ENCODE measurements around the gene TECPR2. TPM values are rescaled to one million over a fixed set of nuclear protein-coding genes. Genes with fewer than 3 reads are reported as not detected.
A peak's percentile ranks its signal among the peaks of the same experiment; 100 is the strongest.

The TECPR2 gene
- total RNA-seq, 1 experiment from 2014 or later, result 12.2 TPM

DNA sequence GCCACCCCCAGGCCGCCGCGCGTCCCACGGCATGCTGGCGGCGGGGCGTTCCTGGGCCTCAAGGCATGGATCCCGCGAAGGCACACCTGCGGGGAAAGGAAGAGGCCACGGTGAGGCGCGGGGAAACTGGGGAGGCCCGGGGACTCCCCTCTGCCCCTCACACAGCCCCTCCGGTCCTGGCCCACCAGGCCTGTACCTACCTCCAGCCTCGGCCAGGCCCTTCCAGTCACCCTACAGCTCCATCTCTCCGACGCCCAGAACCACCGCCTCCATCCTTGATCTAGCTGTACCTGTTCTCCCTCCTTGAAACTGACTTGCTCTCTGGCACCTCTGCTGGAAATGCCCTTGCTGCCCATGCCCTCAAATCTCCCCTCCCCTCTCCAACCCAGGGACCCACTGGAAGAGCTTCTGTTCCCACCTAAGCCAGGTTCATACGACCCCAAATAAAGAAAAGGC is 145.1 kb downstream of the TECPR2 start:
- Histone ChIP-seq H3K27ac (ENCODE audit: low read depth, low read length) (peak overlapping the region; percentile 77), H3K36me3 (ENCODE audit: control insufficient read depth in 1 of 2, insufficient read depth in 2 of 2, low read length in 2 of 2) (no peaks in the 10 kb centered on the region), H3K4me3 (replicated peaks in 1 of 2; ENCODE audit: low read depth in 1 of 2, low read length in 2 of 2) (peak overlapping the region; percentile 78 to 80), H3K4me1 (ENCODE audit: control insufficient read depth in 1 of 2, insufficient read depth in 2 of 2, low read length in 2 of 2) (peaks cover 22 to 29% of the 10 kb centered on the region in 2 experiments), H3K9me2 (ENCODE audit: insufficient read depth) (no peaks in the 10 kb centered on the region), H3K79me2 (ENCODE audit: insufficient read depth, low read length) (peaks cover 6% of the 10 kb centered on the region; the same call in 1 of the 2 replicates), H2AFZ (ENCODE audit: low read depth, low read length, poor library complexity, severe bottlenecking) (no peak overlapping the region), H3K27me3 (ENCODE audit: insufficient read depth, low read length) (no peaks in the 10 kb centered on the region), H3K4me2 (ENCODE audit: low read length) (peak overlapping the region; percentile 99), H3K9me3 (ENCODE audit: control insufficient read depth in 1 of 2, insufficient read depth in 1 of 2, low read depth in 1 of 2, low read length in 2 of 2) (no peaks in the 10 kb centered on the region), H4K20me1 (ENCODE audit: insufficient read depth) (no peaks in the 10 kb centered on the region), H3K9ac (ENCODE audit: low read length) (peak overlapping the region; percentile 84; the same call in 1 of the 2 replicates)
- ChIA-PET CTCF (interaction anchor here (1.0 to 1.5 kb wide), 2 partner anchors 15 to 17 kb away, joined by 3 to 8 read pairs; no protein-coding TSS in a partner anchor), RAD21 (ENCODE audit: low non-redundant PET in 1 of 2, low total read pairs in 2 of 2, uncharacterized antibody in 2 of 2, unreplicated experiment in 2 of 2) (no interaction called here), POLR2A (interaction anchor here (0.8 kb wide), 1 partner anchor 17 kb away, joined by 3 read pairs; no protein-coding TSS in a partner anchor)
- intact Hi-C loops (cut with micrococcal nuclease), result no loop called here
- TF ChIP-seq, protein P1, sequence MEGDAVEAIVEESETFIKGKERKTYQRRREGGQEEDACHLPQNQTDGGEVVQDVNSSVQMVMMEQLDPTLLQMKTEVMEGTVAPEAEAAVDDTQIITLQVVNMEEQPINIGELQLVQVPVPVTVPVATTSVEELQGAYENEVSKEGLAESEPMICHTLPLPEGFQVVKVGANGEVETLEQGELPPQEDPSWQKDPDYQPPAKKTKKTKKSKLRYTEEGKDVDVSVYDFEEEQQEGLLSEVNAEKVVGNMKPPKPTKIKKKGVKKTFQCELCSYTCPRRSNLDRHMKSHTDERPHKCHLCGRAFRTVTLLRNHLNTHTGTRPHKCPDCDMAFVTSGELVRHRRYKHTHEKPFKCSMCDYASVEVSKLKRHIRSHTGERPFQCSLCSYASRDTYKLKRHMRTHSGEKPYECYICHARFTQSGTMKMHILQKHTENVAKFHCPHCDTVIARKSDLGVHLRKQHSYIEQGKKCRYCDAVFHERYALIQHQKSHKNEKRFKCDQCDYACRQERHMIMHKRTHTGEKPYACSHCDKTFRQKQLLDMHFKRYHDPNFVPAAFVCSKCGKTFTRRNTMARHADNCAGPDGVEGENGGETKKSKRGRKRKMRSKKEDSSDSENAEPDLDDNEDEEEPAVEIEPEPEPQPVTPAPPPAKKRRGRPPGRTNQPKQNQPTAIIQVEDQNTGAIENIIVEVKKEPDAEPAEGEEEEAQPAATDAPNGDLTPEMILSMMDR (IDR thresholded peaks at IDR 0.05 in 2 of 3, conservative IDR thresholded peaks at IDR 0.05 in 1 of 3; ENCODE audit: borderline replicate concordance in 1 of 3, insufficient read depth in 1 of 3, low read depth in 2 of 3, low read length in 2 of 3), result peak in 2 of 3 experiments; percentile 42 to 47; a peak in 4 of 6 replicates
- no peak for TF ChIP-seq CEBPB (IDR thresholded peaks at IDR 0.05; ENCODE audit: low read depth)
- ATAC-seq (no peak), DNase-seq (ENCODE audit: low read depth, low spot score) (no peak)
- no TSS peak for BruUV-seq (replicated peaks)

GRCh38 chr14:102508410-102508773 is 145.7 kb downstream of the TECPR2 start:
- H3K9me3 ChIP-seq (ENCODE audit: control insufficient read depth in 1 of 2, insufficient read depth in 1 of 2, low read depth in 1 of 2, low read length in 2 of 2), result no peaks in the 10 kb centered on the region
- no peaks in the 10 kb centered on the region for H3K9me2 ChIP-seq (ENCODE audit: insufficient read depth)
- peak overlapping the region; percentile 84 for H3K9ac ChIP-seq (ENCODE audit: low read length)
- ChIA-PET CTCF (interaction anchor here (1.0 to 1.5 kb wide), 2 partner anchors 15 to 16 kb away, joined by 3 to 8 read pairs; no protein-coding TSS in a partner anchor), RAD21 (ENCODE audit: low non-redundant PET in 1 of 2, low total read pairs in 2 of 2, uncharacterized antibody in 2 of 2, unreplicated experiment in 2 of 2) (no interaction called here), POLR2A (interaction anchor here (0.8 kb wide), 1 partner anchor 16 kb away, joined by 3 read pairs; no protein-coding TSS in a partner anchor)
- no peak for DNase-seq (ENCODE audit: low read depth, low spot score)
- peaks cover 22 to 29% of the 10 kb centered on the region in 2 experiments for H3K4me1 ChIP-seq (ENCODE audit: control insufficient read depth in 1 of 2, insufficient read depth in 2 of 2, low read length in 2 of 2)
- peaks cover 6% of the 10 kb centered on the region; the same call in 1 of the 2 replicates for H3K79me2 ChIP-seq (ENCODE audit: insufficient read depth, low read length)
- BruUV-seq (replicated peaks), result TSS peak; percentile 71
- H3K4me3 ChIP-seq (replicated peaks in 1 of 2; ENCODE audit: low read depth in 1 of 2, low read length in 2 of 2), result peak overlapping the region; percentile 78 to 80
- TF ChIP-seq YY1 (IDR thresholded peaks at IDR 0.05; ENCODE audit: extremely low read depth, insufficient replicate concordance, low read depth, low read length) (no peak), SIN3A (IDR thresholded peaks at IDR 0.05; ENCODE audit: low read depth) (no peak), POLR2AphosphoS5 (IDR thresholded peaks at IDR 0.05; ENCODE audit: low read depth, low read length) (no peak), TCF7L2 (IDR thresholded peaks at IDR 0.05; ENCODE audit: borderline replicate concordance, extremely low read depth, insufficient read depth, insufficient read length) (no peak), CBX3 (IDR thresholded peaks at IDR 0.05; ENCODE audit: low read depth) (no peak), ZNF274 (IDR thresholded peaks at IDR 0.05; ENCODE audit: low read depth, low read length) (no peak), ELF1 (IDR thresholded peaks at IDR 0.05; ENCODE audit: borderline replicate concordance, low read depth) (no peak), SRF (IDR thresholded peaks at IDR 0.05; ENCODE audit: low read depth) (no peak), SP1 (IDR thresholded peaks at IDR 0.05; ENCODE audit: low read depth) (no peak), EGR1 (IDR thresholded peaks at IDR 0.05; ENCODE audit: low read depth) (no peak), CEBPB (IDR thresholded peaks at IDR 0.05; ENCODE audit: low read depth) (no peak), ZFX (IDR thresholded peaks at IDR 0.05) (no peak)
- TF ChIP-seq, protein P1 (IDR thresholded peaks at IDR 0.05 in 2 of 3, conservative IDR thresholded peaks at IDR 0.05 in 1 of 3; ENCODE audit: borderline replicate concordance in 1 of 3, insufficient read depth in 1 of 3, low read depth in 2 of 3, low read length in 2 of 3), result no peak
- TF ChIP-seq, protein P2, sequence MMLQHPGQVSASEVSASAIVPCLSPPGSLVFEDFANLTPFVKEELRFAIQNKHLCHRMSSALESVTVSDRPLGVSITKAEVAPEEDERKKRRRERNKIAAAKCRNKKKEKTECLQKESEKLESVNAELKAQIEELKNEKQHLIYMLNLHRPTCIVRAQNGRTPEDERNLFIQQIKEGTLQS (IDR thresholded peaks at IDR 0.05), result no peak
- intact Hi-C loops (cut with micrococcal nuclease), result no loop called here
- no peak overlapping the region for H2AFZ ChIP-seq (ENCODE audit: low read depth, low read length, poor library complexity, severe bottlenecking)
- H3K27me3 ChIP-seq (ENCODE audit: insufficient read depth, low read length), result no peaks in the 10 kb centered on the region
- peak overlapping the region; percentile 77 for H3K27ac ChIP-seq (ENCODE audit: low read depth, low read length)
- H3K4me2 ChIP-seq (ENCODE audit: low read length), result peak overlapping the region; percentile 99
- ATAC-seq, result peak; percentile 51
- H3K36me3 ChIP-seq (ENCODE audit: control insufficient read depth in 1 of 2, insufficient read depth in 2 of 2, low read length in 2 of 2), result no peaks in the 10 kb centered on the region
- no peaks in the 10 kb centered on the region for H4K20me1 ChIP-seq (ENCODE audit: insufficient read depth)
